Measurements from ENCODE around the gene RAP1GDS1. TPM values are rescaled to one million over a fixed set of nuclear protein-coding genes. Genes with fewer than 3 reads are reported as not detected.

Gene RAP1GDS1
- total RNA-seq, 3 donors from 2014 or later (not counting 1 experiment from before 2014, with no cell fraction given) = 58.5 to 60.0 (median 59.7) TPM

DNA sequence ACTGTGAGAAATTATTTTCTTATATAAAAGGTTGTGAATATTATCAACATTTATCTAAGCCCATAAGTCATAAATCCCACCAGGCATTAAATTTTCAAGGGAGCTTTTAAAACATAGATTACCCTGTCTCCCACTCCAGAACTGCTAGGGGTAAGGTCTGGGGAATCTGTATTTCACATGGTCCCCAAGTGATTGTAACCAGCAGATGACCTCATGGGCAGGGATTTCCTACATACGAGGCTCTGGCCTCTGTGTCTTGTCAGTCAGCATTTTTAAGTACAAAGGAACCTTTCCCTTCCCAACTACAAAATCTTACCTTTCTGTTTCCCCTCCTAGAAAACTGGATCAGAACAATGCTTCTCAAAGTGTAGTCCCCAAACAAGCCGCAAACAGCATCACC is 208.6 kb downstream of the RAP1GDS1 start:
- H3K4me3 ChIP-seq (ENCODE audit: low read length) = no peak overlapping the region
- H3K4me1 Mint-ChIP-seq = peaks cover 39 to 43% of the 10 kb centered on the region in 2 donors
- no peaks in the 10 kb centered on the region for H3K9me3 Mint-ChIP-seq
- H3K4me3 Mint-ChIP-seq = peak overlapping the region; percentile 72
- H3K27me3 ChIP-seq (ENCODE audit: control insufficient read depth, insufficient read depth, low read length) = no peaks in the 10 kb centered on the region
- no peak overlapping the region for H3K27ac ChIP-seq (ENCODE audit: low read length)
- no peaks in the 10 kb centered on the region for H3K9me3 ChIP-seq (ENCODE audit: control insufficient read depth, insufficient read depth, low read length)
- no peaks in the 10 kb centered on the region for H3K36me3 Mint-ChIP-seq
- no peaks in the 10 kb centered on the region for H3K27me3 Mint-ChIP-seq (ENCODE audit: low read depth in 2 of 2)
- DNase-seq (no peak), ATAC-seq (no peak)
- TF ChIP-seq CTCF (IDR thresholded peaks at IDR 0.05) = no peak
- 62% methylated on average over 2 of the region's 2 CpGs for WGBS (ENCODE audit: insufficient coverage)
- H3K27ac Mint-ChIP-seq = peak overlapping the region; percentile 80 to 85
- H3K4me1 ChIP-seq (ENCODE audit: control insufficient read depth, insufficient read depth, low read length) = peaks cover 21% of the 10 kb centered on the region
- intact Hi-C loops (cut with micrococcal nuclease) = loop anchor here (5.0 kb wide), 2 partner anchors 358 to 588 kb away; no protein-coding TSS in a partner anchor
- no peaks in the 10 kb centered on the region for H3K36me3 ChIP-seq (ENCODE audit: control insufficient read depth, insufficient read depth, low read length)

DNA sequence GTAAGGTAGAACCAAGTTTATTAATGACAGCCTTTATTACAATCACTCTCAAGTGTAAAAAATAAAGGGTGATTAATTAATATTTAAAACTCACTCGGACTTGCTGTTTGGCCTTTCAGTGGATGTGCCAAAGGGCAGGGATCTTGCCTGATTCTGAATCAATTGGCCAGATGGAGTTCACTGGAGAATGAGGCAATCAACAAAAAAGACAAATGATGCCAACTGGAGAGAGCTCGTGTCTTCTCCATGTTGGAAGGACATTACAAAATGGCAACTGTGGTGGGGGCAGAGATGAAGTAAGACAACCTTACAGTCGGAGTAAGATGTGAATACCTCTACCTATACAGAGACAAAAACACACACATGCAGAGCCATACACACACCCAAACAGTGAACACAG is 209.2 kb downstream of the RAP1GDS1 start:
- no peak for DNase-seq
- Histone ChIP-seq H3K4me3 (ENCODE audit: low read length) (no peak overlapping the region), H3K27ac (ENCODE audit: low read length) (peak overlapping the region; percentile 28), H3K9me3 (ENCODE audit: control insufficient read depth, insufficient read depth, low read length) (no peaks in the 10 kb centered on the region), H3K4me1 (ENCODE audit: control insufficient read depth, insufficient read depth, low read length) (peaks cover 21% of the 10 kb centered on the region), H3K27me3 (ENCODE audit: control insufficient read depth, insufficient read depth, low read length) (no peaks in the 10 kb centered on the region), H3K36me3 (ENCODE audit: control insufficient read depth, insufficient read depth, low read length) (no peaks in the 10 kb centered on the region)
- Mint-ChIP-seq H3K27me3 (ENCODE audit: low read depth in 2 of 2) (no peaks in the 10 kb centered on the region), H3K4me3 (peak overlapping the region; percentile 72), H3K4me1 (peaks cover 39 to 43% of the 10 kb centered on the region in 2 donors), H3K9me3 (no peaks in the 10 kb centered on the region), H3K27ac (peak overlapping the region; percentile 80 to 85), H3K36me3 (no peaks in the 10 kb centered on the region)
- ATAC-seq = no peak
- TF ChIP-seq CTCF (IDR thresholded peaks at IDR 0.05) = no peak
- intact Hi-C loops (cut with micrococcal nuclease) = no loop called here
- WGBS (ENCODE audit: insufficient coverage) = 95% methylated on average over 3 of the region's 3 CpGs

GRCh38 chr4:98470831-98471230 is 209.6 kb downstream of the RAP1GDS1 start:
- TF ChIP-seq CTCF (IDR thresholded peaks at IDR 0.05) = no peak
- Histone ChIP-seq H3K4me3 (ENCODE audit: low read length) (no peak overlapping the region), H3K4me1 (ENCODE audit: control insufficient read depth, insufficient read depth, low read length) (peaks cover 21% of the 10 kb centered on the region), H3K27me3 (ENCODE audit: control insufficient read depth, insufficient read depth, low read length) (no peaks in the 10 kb centered on the region), H3K9me3 (ENCODE audit: control insufficient read depth, insufficient read depth, low read length) (no peaks in the 10 kb centered on the region), H3K36me3 (ENCODE audit: control insufficient read depth, insufficient read depth, low read length) (no peaks in the 10 kb centered on the region), H3K27ac (ENCODE audit: low read length) (peak overlapping the region; percentile 28)
- whole genome bisulfite sequencing (ENCODE audit: insufficient coverage) = 31% methylated on average over 7 of the region's 7 CpGs
- H3K4me3 Mint-ChIP-seq = peak overlapping the region; percentile 72
- no peaks in the 10 kb centered on the region for H3K27me3 Mint-ChIP-seq (ENCODE audit: low read depth in 2 of 2)
- ATAC-seq (peak in 2 of 3 donors; percentile 27 to 34), DNase-seq (no peak)
- intact Hi-C loops (cut with micrococcal nuclease) = no loop called here
- H3K4me1 Mint-ChIP-seq = peaks cover 39 to 43% of the 10 kb centered on the region in 2 donors
- H3K27ac Mint-ChIP-seq = peak overlapping the region; percentile 80 to 85
- no peaks in the 10 kb centered on the region for H3K36me3 Mint-ChIP-seq
- H3K9me3 Mint-ChIP-seq = no peaks in the 10 kb centered on the region

GRCh38 chr4:98473046-98473445 is 211.9 kb downstream of the RAP1GDS1 start:
- Mint-ChIP-seq H3K9me3 (no peaks in the 10 kb centered on the region), H3K27me3 (ENCODE audit: low read depth in 2 of 2) (no peaks in the 10 kb centered on the region), H3K36me3 (no peaks in the 10 kb centered on the region), H3K4me3 (no peak overlapping the region), H3K27ac (no peak overlapping the region), H3K4me1 (peaks cover 30 to 34% of the 10 kb centered on the region in 2 donors)
- no peak for TF ChIP-seq CTCF (IDR thresholded peaks at IDR 0.05)
- no peaks in the 10 kb centered on the region for H3K36me3 ChIP-seq (ENCODE audit: control insufficient read depth, insufficient read depth, low read length)
- H3K27me3 ChIP-seq (ENCODE audit: control insufficient read depth, insufficient read depth, low read length) = no peaks in the 10 kb centered on the region
- intact Hi-C loops (cut with micrococcal nuclease) = no loop called here
- H3K27ac ChIP-seq (ENCODE audit: low read length) = no peak overlapping the region
- peaks cover 13% of the 10 kb centered on the region for H3K4me1 ChIP-seq (ENCODE audit: control insufficient read depth, insufficient read depth, low read length)
- H3K9me3 ChIP-seq (ENCODE audit: control insufficient read depth, insufficient read depth, low read length) = no peaks in the 10 kb centered on the region
- DNase-seq (no peak), ATAC-seq (no peak)
- 87% methylated on average over 4 of the region's 5 CpGs for WGBS (ENCODE audit: insufficient coverage)
- H3K4me3 ChIP-seq (ENCODE audit: low read length) = no peak overlapping the region

Data from natural killer cell (primary cell).